Activated CD4-positive, alpha-beta memory T cell treated with anti-CD3 and anti-CD28 coated beads for 36 hours (primary cell): ENCODE measurements around the gene GFI1. TPM values are rescaled to one million over a fixed set of nuclear protein-coding genes. Genes with fewer than 3 reads are reported as not detected.

Experiments used
- CTCF ChIA-PET: fragments of 350-600 bp; sonication (Branson Sonifier 250); formaldehyde crosslinking; loops from one replicate; lab custom pipeline; 2021; ENCODE audit warnings: antibody characterized with exemption, inconsistent platforms; lab: Charles Lee
- POLR2A ChIA-PET: fragments of 350-600 bp; sonication (Branson Sonifier 250); formaldehyde crosslinking; loops from one replicate; lab custom pipeline; 2021; ENCODE audit warnings: antibody characterized with exemption; lab: Charles Lee
- DNase-seq: peaks from one replicate; pipeline ENCODE4 v3.0.0-alpha.2; 2020
- H3K27ac Mint-ChIP-seq: one replicate; pipeline ENCODE4 v1.8.0; 2021; ENCODE audit warnings: mixed read lengths
- H3K27me3 Mint-ChIP-seq: one replicate; pipeline ENCODE4 v1.8.0; 2021; ENCODE audit warnings: mixed read lengths
- H3K36me3 Mint-ChIP-seq: one replicate; pipeline ENCODE4 v1.8.0; 2021; ENCODE audit warnings: mixed read lengths
- H3K4me1 Mint-ChIP-seq: one replicate; pipeline ENCODE4 v1.8.0; 2021; ENCODE audit warnings: low read depth, mixed read lengths
- H3K4me3 Mint-ChIP-seq: one replicate; pipeline ENCODE4 v1.8.0; 2021; ENCODE audit warnings: mild to moderate bottlenecking, mixed read lengths
- H3K9me3 Mint-ChIP-seq: one replicate; pipeline ENCODE4 v1.8.0; 2021; ENCODE audit warnings: mixed read lengths
- intact Hi-C: fragments of 100-400 bp; cut with micrococcal nuclease; formaldehyde crosslinking; loops from one replicate; pipeline ENCODE4 v1.15.1; 2023
- total RNA-seq, 2 experiments: library from RNA; stranded (reverse); gene quantifications; one replicate each; pipeline ENCODE4 v1.2.3, GENCODE V29; 2021

Gene GFI1
- total RNA-seq, 2 experiments from 2014 or later = 53.3 to 55.3 TPM

DNA sequence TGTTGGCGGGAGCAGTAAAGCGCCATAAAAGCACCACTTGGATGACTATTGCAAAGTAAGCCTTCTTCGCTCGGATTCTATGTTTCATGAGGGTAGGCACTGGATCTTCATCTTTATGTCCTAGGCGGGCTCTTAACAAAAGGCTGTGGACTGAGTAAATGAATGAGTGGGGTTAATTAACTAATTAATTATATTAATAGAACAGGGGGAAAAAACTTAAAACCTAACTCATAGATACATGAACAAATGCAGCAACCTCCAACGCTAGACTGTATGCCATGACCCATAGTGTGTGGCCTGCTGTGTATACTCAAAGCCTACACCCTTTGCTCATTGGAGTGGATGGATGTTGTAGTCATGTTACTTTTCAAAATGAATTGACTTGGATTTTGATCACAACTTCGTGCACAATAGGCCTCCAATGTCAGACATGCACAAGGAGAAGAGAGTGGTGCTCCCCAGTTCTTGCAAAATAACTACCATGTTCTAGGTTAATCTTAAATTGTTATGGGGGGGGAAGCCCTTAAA, 417 bp upstream of the GFI1 start:
- H3K27me3 Mint-ChIP-seq = no peaks in the 10 kb centered on the region
- H3K9me3 Mint-ChIP-seq = no peaks in the 10 kb centered on the region
- peaks cover 27% of the 10 kb centered on the region for H3K4me1 Mint-ChIP-seq
- H3K4me3 Mint-ChIP-seq = peak overlapping the region; percentile 68
- intact Hi-C loops = loop anchor here (2.0 to 10.0 kb wide), 7 partner anchors 16 to 1465 kb away; partner anchors contain the start of genes DIPK1A, RPL5 and ZNF644
- no peak for DNase-seq
- H3K36me3 Mint-ChIP-seq = peaks cover 26% of the 10 kb centered on the region
- ChIA-PET POLR2A (interaction anchor here (0.6 to 9.0 kb wide), 8 partner anchors 12 to 100 kb away, joined by 3 to 154 read pairs (median 23); no protein-coding TSS in a partner anchor), CTCF (interaction anchor here (0.7 to 3.0 kb wide), 9 partner anchors 9 to 345 kb away, joined by 3 to 38 read pairs (median 6); no protein-coding TSS in a partner anchor)
- H3K27ac Mint-ChIP-seq = peak overlapping the region; percentile 87

DNA sequence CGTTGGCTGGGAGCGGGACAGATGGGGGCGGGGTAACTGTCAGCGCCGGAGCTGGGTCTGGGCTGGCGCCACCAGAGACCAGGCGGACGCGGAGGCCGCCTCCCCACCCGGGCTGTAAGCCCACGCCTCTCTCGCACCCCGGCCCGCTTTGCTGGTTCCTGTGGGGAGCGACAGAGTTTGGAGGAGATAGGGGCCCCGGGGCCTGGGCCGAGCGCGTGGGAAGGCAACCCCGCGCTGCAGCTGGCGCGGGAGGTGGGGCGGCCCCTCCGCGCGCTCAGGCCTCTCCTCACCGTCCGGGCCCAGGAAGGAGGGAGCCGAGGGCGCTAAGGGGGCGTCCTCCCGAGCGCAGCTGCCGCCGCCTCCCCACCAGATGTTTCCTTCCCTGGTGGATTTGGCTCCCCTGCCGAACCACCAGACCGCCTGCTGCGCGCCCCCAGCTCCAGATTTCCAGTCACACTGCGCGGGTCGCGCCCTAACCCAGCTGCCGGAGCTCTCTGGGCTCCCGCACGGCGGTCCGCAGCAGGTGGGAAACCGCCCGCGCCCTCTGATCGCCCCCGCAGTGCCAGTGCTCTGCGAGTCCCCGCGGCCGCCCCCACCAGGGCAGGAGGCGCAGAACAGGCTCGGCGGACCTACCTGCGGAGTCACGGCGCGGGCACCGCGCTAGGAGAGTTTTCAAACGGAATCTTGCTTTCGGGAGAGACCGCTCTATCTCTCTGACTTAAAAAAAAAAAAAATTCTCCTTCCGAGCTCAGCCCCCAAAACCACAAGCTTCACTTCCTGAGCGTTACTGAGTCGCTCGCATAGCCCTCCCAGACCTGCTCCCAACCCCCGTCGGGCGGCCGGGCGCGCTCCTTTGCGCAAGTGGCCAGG, 1.1 kb downstream of the GFI1 start:
- CTCF ChIA-PET = interaction anchor here (0.6 to 5.0 kb wide), 30 partner anchors 10 to 347 kb away, joined by 3 to 38 read pairs (median 4); partner anchors contain the start of genes GLMN and RPAP2
- peak overlapping the region; percentile 90 for H3K4me3 Mint-ChIP-seq
- H3K36me3 Mint-ChIP-seq = peaks cover 40% of the 10 kb centered on the region
- peaks cover 33% of the 10 kb centered on the region for H3K4me1 Mint-ChIP-seq
- POLR2A ChIA-PET = interaction anchor here (0.8 to 9.0 kb wide), 20 partner anchors 10 to 346 kb away, joined by 3 to 154 read pairs (median 4); partner anchors contain the start of genes GLMN, RPAP2 and RPL5
- intact Hi-C loops = loop anchor here (1.0 to 10.0 kb wide), 9 partner anchors 17 to 1463 kb away; partner anchors contain the start of genes DIPK1A, RPL5 and ZNF644
- no peaks in the 10 kb centered on the region for H3K27me3 Mint-ChIP-seq
- DNase-seq = peak; percentile 93
- H3K27ac Mint-ChIP-seq = peak overlapping the region; percentile 98
- no peaks in the 10 kb centered on the region for H3K9me3 Mint-ChIP-seq

DNA sequence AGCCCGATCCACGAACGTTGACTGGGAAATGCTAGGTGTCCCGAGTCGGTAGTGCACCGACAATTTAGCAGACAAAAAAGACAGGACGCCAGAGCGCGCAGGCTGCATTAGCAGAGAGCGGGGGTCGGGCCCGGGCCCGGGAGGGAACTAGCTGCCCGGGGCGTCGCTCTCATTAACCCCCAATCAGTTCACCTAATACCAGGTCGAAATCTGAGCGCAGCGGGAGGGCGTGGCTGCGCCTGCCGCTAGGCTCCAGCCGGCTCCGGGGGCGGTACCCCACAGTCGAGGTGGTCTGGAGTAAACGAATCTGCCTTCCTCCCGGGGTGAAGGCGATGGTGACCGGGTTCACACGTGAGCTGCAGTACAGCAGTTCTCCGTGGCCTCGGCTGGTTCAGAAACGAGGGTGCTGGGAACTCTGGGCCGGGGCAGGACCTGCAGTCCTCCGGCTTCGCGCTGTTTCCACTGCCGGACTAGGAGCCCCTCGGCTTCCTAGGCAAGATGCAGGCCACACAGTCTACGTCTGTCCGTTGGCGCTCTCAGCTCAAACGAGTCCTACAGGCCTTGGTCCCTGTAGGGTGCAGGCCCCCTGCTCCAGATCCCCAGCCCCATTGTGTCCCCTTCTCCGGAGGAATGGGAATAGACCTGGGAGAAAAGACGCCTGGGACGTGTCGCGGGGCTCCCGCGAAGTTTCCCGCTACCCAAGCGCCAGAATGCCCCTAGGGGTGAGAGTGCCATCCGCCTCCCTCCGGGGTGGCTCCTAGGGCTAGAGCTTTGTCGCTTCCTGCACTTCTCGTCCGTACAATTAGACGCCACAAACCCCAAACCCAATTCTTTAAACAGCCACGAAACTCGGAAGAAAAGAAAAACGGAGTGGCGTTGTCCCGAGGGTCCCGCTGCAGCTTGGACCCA, 2.0 kb downstream of the GFI1 start:
- Mint-ChIP-seq H3K4me1 (peaks cover 38% of the 10 kb centered on the region), H3K36me3 (peaks cover 46% of the 10 kb centered on the region), H3K4me3 (peak overlapping the region; percentile 90), H3K9me3 (no peaks in the 10 kb centered on the region), H3K27me3 (no peaks in the 10 kb centered on the region), H3K27ac (peak overlapping the region; percentile 98)
- ChIA-PET CTCF (interaction anchor here (0.6 to 5.0 kb wide), 28 partner anchors 9 to 257 kb away, joined by 3 to 38 read pairs (median 4); partner anchors contain the start of genes GLMN and RPAP2), POLR2A (interaction anchor here (0.8 to 9.0 kb wide), 22 partner anchors 10 to 347 kb away, joined by 3 to 154 read pairs (median 4); partner anchors contain the start of genes GLMN, RPAP2 and RPL5)
- intact Hi-C loops = loop anchor here (1.0 to 10.0 kb wide), 6 partner anchors 100 to 1462 kb away; partner anchors contain the start of genes DIPK1A, RPL5 and ZNF644
- peak; percentile 74 for DNase-seq

DNA sequence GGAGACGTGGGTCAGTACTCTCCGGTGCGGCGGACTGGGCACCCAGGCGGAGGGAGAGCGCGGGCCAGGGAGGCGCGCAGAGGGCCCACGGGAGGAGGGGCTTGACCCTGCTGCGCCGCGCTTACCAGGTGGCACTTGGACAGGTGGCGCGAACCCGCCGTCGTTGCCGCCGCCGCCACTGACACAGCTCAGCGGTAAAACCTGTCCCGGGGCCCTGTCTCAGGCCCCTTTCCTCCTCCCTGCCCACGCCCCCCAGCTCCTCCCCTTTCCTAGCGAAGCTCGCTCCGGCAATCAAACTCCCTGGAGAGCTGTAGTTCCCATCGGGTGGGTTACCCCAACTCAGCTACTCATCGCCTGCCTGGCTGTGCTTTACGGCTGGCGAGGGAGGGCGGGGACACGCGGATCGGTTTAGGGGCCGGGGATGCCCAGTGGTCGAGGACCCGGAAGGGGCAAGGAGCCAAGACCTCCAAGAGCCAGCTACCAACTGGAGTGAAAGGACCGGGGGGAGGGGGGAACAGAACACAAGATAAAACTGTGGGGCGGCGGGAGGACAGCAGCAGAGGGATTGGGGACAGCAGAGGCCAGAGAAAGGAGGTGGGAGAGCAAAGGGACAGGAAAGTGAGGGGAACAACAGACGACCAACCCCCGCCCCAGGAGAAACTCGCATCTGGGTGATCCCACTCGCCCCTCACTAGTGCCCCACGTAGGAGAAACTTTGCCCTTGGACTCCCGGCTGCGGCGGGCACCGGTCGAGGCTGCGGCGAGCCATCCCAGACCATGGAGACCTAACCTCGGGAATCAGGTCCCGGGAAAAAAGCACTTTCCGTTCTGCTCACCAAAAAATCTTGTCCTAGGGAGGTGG, 2.9 kb downstream of the GFI1 start:
- Mint-ChIP-seq H3K27me3 (no peaks in the 10 kb centered on the region), H3K36me3 (peaks cover 55% of the 10 kb centered on the region), H3K4me1 (peaks cover 38% of the 10 kb centered on the region), H3K27ac (peak overlapping the region; percentile 98), H3K9me3 (no peaks in the 10 kb centered on the region), H3K4me3 (peak overlapping the region; percentile 90)
- intact Hi-C loops = loop anchor here (1.0 to 10.0 kb wide), 4 partner anchors 10 to 679 kb away; partner anchors contain the start of gene RPL5
- peak; percentile 82 for DNase-seq
- ChIA-PET POLR2A (interaction anchor here (0.6 to 9.0 kb wide), 16 partner anchors 9 to 348 kb away, joined by 3 to 154 read pairs (median 4); partner anchors contain the start of gene RPL5), CTCF (interaction anchor here (0.6 to 5.0 kb wide), 8 partner anchors 10 to 258 kb away, joined by 3 to 33 read pairs (median 6); no protein-coding TSS in a partner anchor)

DNA sequence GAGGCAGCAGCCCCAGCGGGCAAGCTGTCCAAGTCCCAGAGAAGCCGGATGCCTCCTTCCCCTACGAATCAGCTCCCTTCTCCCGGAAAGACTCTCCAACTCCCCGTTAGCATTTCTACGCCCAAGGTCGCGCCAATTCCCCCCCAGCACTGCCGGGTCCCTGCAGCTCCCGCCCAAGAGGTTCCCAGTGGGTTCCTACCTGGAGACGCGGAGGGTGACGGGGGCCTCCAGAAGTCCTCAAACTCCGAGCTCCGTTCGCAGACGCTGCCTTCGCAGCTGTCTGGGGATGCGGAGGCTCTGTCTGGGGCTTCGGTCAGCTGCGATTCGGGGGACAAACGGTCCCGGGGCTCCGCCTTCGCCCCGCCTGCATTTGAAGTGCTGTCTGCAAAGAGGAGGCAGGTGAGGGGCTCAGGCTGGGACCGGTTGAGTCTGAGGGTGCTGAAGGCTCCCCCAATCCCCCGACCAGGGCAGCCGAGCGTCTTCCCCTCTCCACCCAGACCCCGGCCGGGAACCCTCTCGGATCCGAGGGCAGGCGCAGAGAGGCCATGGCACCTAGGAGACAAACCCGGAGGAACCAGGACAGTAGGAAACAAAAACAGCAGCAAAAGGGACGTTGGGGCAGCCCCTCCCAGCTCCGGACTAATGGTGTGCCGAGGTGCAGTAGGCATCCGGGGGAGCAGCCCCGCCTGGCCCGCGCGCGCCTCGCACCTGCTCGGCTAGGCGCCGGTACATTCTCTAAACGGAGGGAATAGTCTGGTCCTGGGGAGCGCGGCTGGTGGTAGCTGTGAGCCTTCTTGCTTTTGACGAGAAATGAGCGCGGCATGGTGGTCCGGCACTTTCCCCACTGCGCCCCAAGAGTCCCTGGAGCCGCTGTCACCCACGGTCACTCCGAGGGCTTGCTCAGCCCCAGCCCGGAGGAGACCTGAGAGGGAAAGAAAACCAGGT, 3.8 kb downstream of the GFI1 start:
- peak overlapping the region; percentile 90 for H3K4me3 Mint-ChIP-seq
- intact Hi-C loops = loop anchor here (1.0 to 10.0 kb wide), 4 partner anchors 9 to 678 kb away; partner anchors contain the start of gene RPL5
- peaks cover 38% of the 10 kb centered on the region for H3K4me1 Mint-ChIP-seq
- DNase-seq = peak; percentile 54
- no peaks in the 10 kb centered on the region for H3K27me3 Mint-ChIP-seq
- H3K9me3 Mint-ChIP-seq = no peaks in the 10 kb centered on the region
- CTCF ChIA-PET = interaction anchor here (0.6 to 5.0 kb wide), 13 partner anchors 9 to 259 kb away, joined by 3 to 33 read pairs (median 3); no protein-coding TSS in a partner anchor
- peak overlapping the region; percentile 98 for H3K27ac Mint-ChIP-seq
- peaks cover 64% of the 10 kb centered on the region for H3K36me3 Mint-ChIP-seq
- POLR2A ChIA-PET = interaction anchor here (0.6 to 9.0 kb wide), 11 partner anchors 8 to 349 kb away, joined by 3 to 154 read pairs (median 7); partner anchors contain the start of gene RPL5

DNA sequence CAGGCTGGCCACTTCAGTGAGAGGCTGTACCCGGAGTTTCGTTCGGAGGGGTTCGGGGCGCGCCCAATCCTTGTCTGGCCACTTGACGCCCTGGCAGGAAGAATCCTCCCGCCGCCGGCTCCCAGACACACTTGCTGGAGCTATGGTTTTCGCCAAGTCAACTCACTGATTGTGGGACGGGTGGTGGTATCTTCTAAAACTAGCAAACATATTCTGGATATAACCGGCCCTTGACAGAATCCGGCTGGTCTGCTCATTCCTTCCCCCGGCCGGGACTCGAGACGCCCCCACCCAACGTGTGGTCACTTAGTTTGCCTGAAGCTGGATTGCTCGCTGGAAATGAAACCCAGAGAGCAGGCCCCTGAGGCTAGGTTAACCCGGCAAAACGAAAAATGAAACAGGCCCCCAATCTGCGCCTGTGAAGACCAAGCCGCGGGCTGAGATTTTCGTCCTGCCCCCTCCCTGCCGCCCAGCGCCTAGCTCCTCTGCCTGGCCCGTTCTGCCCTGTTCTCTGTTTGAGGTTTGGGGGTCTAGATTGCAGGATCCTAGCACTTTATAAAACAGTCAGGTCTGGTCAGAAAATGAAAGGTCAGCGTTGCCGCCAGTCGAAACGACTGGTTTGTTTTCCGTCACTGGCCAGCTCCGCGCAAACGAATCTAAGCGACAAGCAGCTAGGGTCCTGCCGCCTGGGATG, 4.6 kb downstream of the GFI1 start:
- no peaks in the 10 kb centered on the region for H3K27me3 Mint-ChIP-seq
- intact Hi-C loops = loop anchor here (10.0 kb wide), 3 partner anchors 353 to 677 kb away; partner anchors contain the start of gene RPL5
- ChIA-PET POLR2A (interaction anchor here (1.2 to 9.0 kb wide), 7 partner anchors 7 to 105 kb away, joined by 3 to 154 read pairs (median 35); no protein-coding TSS in a partner anchor), CTCF (interaction anchor here (0.8 to 5.0 kb wide), 8 partner anchors 8 to 192 kb away, joined by 3 to 33 read pairs (median 4); no protein-coding TSS in a partner anchor)
- peak overlapping the region; percentile 90 for H3K4me3 Mint-ChIP-seq
- peaks cover 69% of the 10 kb centered on the region for H3K36me3 Mint-ChIP-seq
- peaks cover 46% of the 10 kb centered on the region for H3K4me1 Mint-ChIP-seq
- H3K9me3 Mint-ChIP-seq = no peaks in the 10 kb centered on the region
- H3K27ac Mint-ChIP-seq = peak overlapping the region; percentile 98
- no peak for DNase-seq

DNA sequence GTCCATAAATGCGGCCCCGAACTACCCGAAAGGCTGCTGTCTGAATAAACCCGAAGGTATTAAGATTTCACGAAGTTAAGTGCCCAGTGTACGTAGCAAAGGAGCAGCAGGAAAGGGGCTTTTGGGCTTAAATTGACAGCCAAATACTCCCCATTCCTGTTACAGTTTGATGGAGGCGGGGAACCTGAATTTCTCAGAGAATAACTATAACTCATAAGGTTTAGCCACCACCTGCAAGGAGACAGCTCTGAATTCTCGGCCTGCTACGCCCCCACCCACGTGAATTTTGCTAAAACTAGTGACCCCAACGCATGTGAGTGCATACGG, 5.2 kb downstream of the GFI1 start:
- H3K27ac Mint-ChIP-seq = peak overlapping the region; percentile 98
- H3K4me3 Mint-ChIP-seq = peak overlapping the region; percentile 90
- no peaks in the 10 kb centered on the region for H3K9me3 Mint-ChIP-seq
- DNase-seq = no peak
- H3K27me3 Mint-ChIP-seq = no peaks in the 10 kb centered on the region
- ChIA-PET POLR2A (interaction anchor here (6.5 to 9.0 kb wide), 3 partner anchors 57 to 106 kb away, joined by 35 to 154 read pairs (median 105); no protein-coding TSS in a partner anchor), CTCF (interaction anchor here (0.6 to 5.0 kb wide), 5 partner anchors 7 to 171 kb away, joined by 3 to 33 read pairs (median 7); no protein-coding TSS in a partner anchor)
- H3K4me1 Mint-ChIP-seq = peaks cover 52% of the 10 kb centered on the region
- peaks cover 72% of the 10 kb centered on the region for H3K36me3 Mint-ChIP-seq
- intact Hi-C loops = loop anchor here (10.0 kb wide), 3 partner anchors 353 to 677 kb away; partner anchors contain the start of gene RPL5

DNA sequence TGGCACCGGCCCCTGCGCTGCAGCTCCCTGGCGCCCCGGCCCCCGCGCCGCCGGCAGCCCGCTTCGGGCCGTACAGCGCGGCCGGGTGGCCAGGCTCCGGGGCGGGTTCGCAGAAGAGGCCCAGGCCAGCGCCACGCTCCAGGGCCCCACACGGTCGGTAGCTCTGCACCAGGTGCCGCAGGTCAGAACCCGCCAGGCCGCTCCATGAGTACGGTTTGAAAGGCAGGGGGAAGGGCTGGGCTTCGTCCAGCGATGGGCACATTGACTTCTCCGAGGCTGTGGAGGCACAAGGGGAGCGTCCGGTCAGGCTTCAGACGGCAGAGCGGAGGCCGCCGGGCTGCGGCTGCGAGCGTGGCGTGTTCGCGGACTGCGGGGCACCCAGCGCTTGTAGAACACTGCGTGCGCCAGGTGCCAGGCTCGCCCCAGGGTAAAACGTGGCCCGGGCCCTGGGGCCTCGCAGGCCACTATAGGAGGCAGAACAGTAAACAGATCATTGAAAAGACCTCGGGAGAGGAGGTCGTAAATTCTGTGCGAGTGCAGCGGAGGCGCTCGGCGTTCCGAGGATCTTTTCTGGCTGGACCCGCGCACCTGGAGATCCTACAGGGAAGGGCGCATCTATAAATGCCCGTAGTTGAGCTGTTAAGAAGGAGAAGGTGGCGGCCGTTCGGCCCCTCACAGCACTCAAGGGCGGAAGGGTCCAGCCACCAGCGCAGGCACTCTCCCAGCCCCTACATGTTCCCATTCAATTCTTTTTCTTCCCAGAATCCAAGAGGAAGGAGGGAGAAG, 5.7 kb downstream of the GFI1 start:
- Mint-ChIP-seq H3K27me3 (no peaks in the 10 kb centered on the region), H3K36me3 (peaks cover 78% of the 10 kb centered on the region), H3K4me1 (peaks cover 57% of the 10 kb centered on the region), H3K4me3 (peak overlapping the region; percentile 90), H3K27ac (peak overlapping the region; percentile 98), H3K9me3 (no peaks in the 10 kb centered on the region)
- ChIA-PET POLR2A (interaction anchor here (0.8 to 9.0 kb wide), 3 partner anchors 8 to 58 kb away, joined by 3 to 154 read pairs (median 3); no protein-coding TSS in a partner anchor), CTCF (interaction anchor here (0.6 to 2.4 kb wide), 3 partner anchors 57 to 170 kb away, joined by 3 to 21 read pairs (median 7); no protein-coding TSS in a partner anchor)
- DNase-seq = no peak
- intact Hi-C loops = loop anchor here (10.0 kb wide), 3 partner anchors 354 to 676 kb away; partner anchors contain the start of gene RPL5
